Sigmoid colon (tissue), 4 donors: ENCODE data around the gene COL5A1.

Experiments
- POLR2A ChIP-seq, 2 donors: fragments of 450-650 bp; IDR thresholded peaks; one replicate each; pipeline ENCODE4 v1.6.1; 2016; ENCODE audit warnings: antibody characterized with exemption in 2 of 2, mild to moderate bottlenecking in 2 of 2, moderate library complexity in 2 of 2
- POLR2AphosphoS5 ChIP-seq, 4 donors: sonication (generic); formaldehyde crosslinking; IDR thresholded peaks; one replicate each; pipeline ENCODE4 v1.6.1; 2017; ENCODE audit warnings: antibody characterized with exemption in 4 of 4
- TF ChIP-seq, protein P1 (sequence below), 4 experiments: fragments of 450-650 bp in 3 of 4; fragments of 200-600 bp in 1 of 4; IDR thresholded peaks; one replicate each; pipeline ENCODE4 v1.5.1; 2016 to 2019; ENCODE audit warnings: antibody characterized with exemption in 4 of 4, mild to moderate bottlenecking in 3 of 4, moderate library complexity in 2 of 4

GRCh38 chr9:134736791-134737497 lies 95.3 kb downstream of the COL5A1 start:
- TF ChIP-seq POLR2A (IDR thresholded peaks at IDR 0.05) = no peak
- TF ChIP-seq, protein P1, sequence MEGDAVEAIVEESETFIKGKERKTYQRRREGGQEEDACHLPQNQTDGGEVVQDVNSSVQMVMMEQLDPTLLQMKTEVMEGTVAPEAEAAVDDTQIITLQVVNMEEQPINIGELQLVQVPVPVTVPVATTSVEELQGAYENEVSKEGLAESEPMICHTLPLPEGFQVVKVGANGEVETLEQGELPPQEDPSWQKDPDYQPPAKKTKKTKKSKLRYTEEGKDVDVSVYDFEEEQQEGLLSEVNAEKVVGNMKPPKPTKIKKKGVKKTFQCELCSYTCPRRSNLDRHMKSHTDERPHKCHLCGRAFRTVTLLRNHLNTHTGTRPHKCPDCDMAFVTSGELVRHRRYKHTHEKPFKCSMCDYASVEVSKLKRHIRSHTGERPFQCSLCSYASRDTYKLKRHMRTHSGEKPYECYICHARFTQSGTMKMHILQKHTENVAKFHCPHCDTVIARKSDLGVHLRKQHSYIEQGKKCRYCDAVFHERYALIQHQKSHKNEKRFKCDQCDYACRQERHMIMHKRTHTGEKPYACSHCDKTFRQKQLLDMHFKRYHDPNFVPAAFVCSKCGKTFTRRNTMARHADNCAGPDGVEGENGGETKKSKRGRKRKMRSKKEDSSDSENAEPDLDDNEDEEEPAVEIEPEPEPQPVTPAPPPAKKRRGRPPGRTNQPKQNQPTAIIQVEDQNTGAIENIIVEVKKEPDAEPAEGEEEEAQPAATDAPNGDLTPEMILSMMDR (IDR thresholded peaks at IDR 0.05) = no peak
- no peak for TF ChIP-seq POLR2AphosphoS5 (IDR thresholded peaks at IDR 0.05)
